ENCODE measurements around the gene SURF2. TPM values are rescaled to one million over a fixed set of nuclear protein-coding genes. Genes with fewer than 3 reads are reported as not detected.
A peak's percentile ranks its signal among the peaks of the same experiment; 100 is the strongest.

Gene SURF2
- total RNA-seq, 1 donor from 2014 or later = 12.0 TPM

GRCh38 chr9:133368249-133368881 is 12.0 kb downstream of the SURF2 start:
- Histone ChIP-seq H3K9me3 (no peaks in the 10 kb centered on the region), H3K27ac (no peak overlapping the region), H3K4me1 (peaks cover 55% of the 10 kb centered on the region), H3K36me3 (peaks cover 55% of the 10 kb centered on the region), H3K27me3 (no peaks in the 10 kb centered on the region), H3K4me3 (no peak overlapping the region)
- intact Hi-C loops (cut with DNase I) = no loop called here
- DNase-seq = no peak
- ATAC-seq = no peak
- TF ChIP-seq CTCF (IDR thresholded peaks at IDR 0.05) = no peak

- H3K36me3 ChIP-seq = peaks cover 44% of the 10 kb centered on the region
- no peaks in the 10 kb centered on the region for H3K9me3 ChIP-seq
- peaks cover 63% of the 10 kb centered on the region for H3K4me1 ChIP-seq
- no peak for DNase-seq
- H3K4me3 ChIP-seq = no peak overlapping the region
- intact Hi-C loops (cut with DNase I) = no loop called here
- H3K27ac ChIP-seq = peak overlapping the region; percentile 55
- TF ChIP-seq CTCF (IDR thresholded peaks at IDR 0.05) = no peak
- H3K27me3 ChIP-seq = no peaks in the 10 kb centered on the region
- no peak for ATAC-seq
These were observed 13.1 kb downstream of the SURF2 start for GRCh38 chr9:133369422-133369821.

- Histone ChIP-seq H3K36me3 (peaks cover 39% of the 10 kb centered on the region), H3K27ac (peak overlapping the region; percentile 55), H3K4me3 (no peak overlapping the region), H3K4me1 (peaks cover 66% of the 10 kb centered on the region), H3K9me3 (no peaks in the 10 kb centered on the region), H3K27me3 (no peaks in the 10 kb centered on the region)
- no peak for TF ChIP-seq CTCF (IDR thresholded peaks at IDR 0.05)
- DNase-seq (no peak), ATAC-seq (peak; percentile 21)
- intact Hi-C loops (cut with DNase I) = no loop called here
These were observed 13.6 kb downstream of the SURF2 start for GRCh38 chr9:133369933-133370332.

- no peak for TF ChIP-seq CTCF (IDR thresholded peaks at IDR 0.05)
- intact Hi-C loops (cut with DNase I) = no loop called here
- H3K4me3 ChIP-seq = no peak overlapping the region
- H3K4me1 ChIP-seq = peaks cover 66% of the 10 kb centered on the region
- no peak for DNase-seq
- peak overlapping the region; percentile 55 for H3K27ac ChIP-seq
- ATAC-seq = no peak
- peaks cover 31% of the 10 kb centered on the region for H3K36me3 ChIP-seq
- no peaks in the 10 kb centered on the region for H3K27me3 ChIP-seq
- H3K9me3 ChIP-seq = no peaks in the 10 kb centered on the region
These were observed 14.3 kb downstream of the SURF2 start for GRCh38 chr9:133370685-133371084.

GRCh38 chr9:133371261-133371711 is 14.9 kb downstream of the SURF2 start:
- DNase-seq (no peak), ATAC-seq (no peak)
- H3K4me1 ChIP-seq = peaks cover 66% of the 10 kb centered on the region
- TF ChIP-seq CTCF (IDR thresholded peaks at IDR 0.05) = no peak
- intact Hi-C loops (cut with DNase I) = no loop called here
- no peaks in the 10 kb centered on the region for H3K9me3 ChIP-seq
- no peak overlapping the region for H3K4me3 ChIP-seq
- H3K27ac ChIP-seq = peak overlapping the region; percentile 55
- H3K27me3 ChIP-seq = no peaks in the 10 kb centered on the region
- peaks cover 25% of the 10 kb centered on the region for H3K36me3 ChIP-seq

- Histone ChIP-seq H3K9me3 (no peaks in the 10 kb centered on the region), H3K4me1 (peaks cover 71% of the 10 kb centered on the region), H3K4me3 (no peak overlapping the region), H3K36me3 (peaks cover 17% of the 10 kb centered on the region), H3K27ac (no peak overlapping the region), H3K27me3 (no peaks in the 10 kb centered on the region)
- no peak for DNase-seq
- no peak for ATAC-seq
- no peak for TF ChIP-seq CTCF (IDR thresholded peaks at IDR 0.05)
- intact Hi-C loops (cut with DNase I) = no loop called here
These were observed 15.8 kb downstream of the SURF2 start for GRCh38 chr9:133372144-133372543.

Measured in upper lobe of right lung (tissue), 1 donor.